ENCODE results near the gene NEDD4L.

DNA sequence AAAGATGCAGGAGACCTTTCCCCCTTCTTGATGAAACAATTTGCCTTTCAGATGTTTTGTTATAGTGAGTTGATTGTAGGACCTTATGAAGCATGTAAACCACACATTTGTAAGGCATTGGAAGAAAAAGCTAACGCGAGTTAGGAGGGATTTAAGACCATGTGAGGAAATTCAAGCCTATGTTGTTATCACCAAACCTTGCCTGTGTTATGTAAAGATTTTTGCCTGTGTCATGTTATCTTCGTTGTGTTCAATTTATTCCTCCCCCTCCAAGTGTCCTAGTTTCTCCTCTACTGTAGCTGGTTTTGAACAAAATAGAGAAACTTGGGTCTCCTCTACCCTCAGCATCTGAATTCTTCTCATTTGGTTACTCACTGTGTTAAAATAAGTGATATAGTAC is 173.0 kb downstream of the NEDD4L start:
- no peak for TF ChIP-seq ZFP3 (CRISPR knock-in tag; IDR thresholded peaks at IDR 0.05)
- TF ChIP-seq, protein P1, sequence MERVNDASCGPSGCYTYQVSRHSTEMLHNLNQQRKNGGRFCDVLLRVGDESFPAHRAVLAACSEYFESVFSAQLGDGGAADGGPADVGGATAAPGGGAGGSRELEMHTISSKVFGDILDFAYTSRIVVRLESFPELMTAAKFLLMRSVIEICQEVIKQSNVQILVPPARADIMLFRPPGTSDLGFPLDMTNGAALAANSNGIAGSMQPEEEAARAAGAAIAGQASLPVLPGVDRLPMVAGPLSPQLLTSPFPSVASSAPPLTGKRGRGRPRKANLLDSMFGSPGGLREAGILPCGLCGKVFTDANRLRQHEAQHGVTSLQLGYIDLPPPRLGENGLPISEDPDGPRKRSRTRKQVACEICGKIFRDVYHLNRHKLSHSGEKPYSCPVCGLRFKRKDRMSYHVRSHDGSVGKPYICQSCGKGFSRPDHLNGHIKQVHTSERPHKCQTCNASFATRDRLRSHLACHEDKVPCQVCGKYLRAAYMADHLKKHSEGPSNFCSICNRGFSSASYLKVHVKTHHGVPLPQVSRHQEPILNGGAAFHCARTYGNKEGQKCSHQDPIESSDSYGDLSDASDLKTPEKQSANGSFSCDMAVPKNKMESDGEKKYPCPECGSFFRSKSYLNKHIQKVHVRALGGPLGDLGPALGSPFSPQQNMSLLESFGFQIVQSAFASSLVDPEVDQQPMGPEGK (CRISPR knock-in tag; IDR thresholded peaks at IDR 0.05; ENCODE audit: borderline replicate concordance) = no peak
- no peak for TF ChIP-seq ZC3H10 (CRISPR knock-in tag; IDR thresholded peaks at IDR 0.05)
- TF ChIP-seq ZNF565 (CRISPR knock-in tag; conservative IDR thresholded peaks at IDR 0.05; ENCODE audit: low read depth) = no peak
- TF ChIP-seq, protein P2, sequence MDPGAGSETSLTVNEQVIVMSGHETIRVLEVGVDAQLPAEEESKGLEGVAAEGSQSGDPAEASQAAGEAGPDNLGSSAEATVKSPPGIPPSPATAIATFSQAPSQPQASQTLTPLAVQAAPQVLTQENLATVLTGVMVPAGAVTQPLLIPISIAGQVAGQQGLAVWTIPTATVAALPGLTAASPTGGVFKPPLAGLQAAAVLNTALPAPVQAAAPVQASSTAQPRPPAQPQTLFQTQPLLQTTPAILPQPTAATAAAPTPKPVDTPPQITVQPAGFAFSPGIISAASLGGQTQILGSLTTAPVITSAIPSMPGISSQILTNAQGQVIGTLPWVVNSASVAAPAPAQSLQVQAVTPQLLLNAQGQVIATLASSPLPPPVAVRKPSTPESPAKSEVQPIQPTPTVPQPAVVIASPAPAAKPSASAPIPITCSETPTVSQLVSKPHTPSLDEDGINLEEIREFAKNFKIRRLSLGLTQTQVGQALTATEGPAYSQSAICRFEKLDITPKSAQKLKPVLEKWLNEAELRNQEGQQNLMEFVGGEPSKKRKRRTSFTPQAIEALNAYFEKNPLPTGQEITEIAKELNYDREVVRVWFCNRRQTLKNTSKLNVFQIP (CRISPR knock-in tag; IDR thresholded peaks at IDR 0.05; ENCODE audit: borderline replicate concordance, low read depth) = no peak
- TF ChIP-seq ARNTL (CRISPR knock-in tag; IDR thresholded peaks at IDR 0.05; ENCODE audit: borderline replicate concordance, low read depth) = no peak
- TF ChIP-seq, protein P3, sequence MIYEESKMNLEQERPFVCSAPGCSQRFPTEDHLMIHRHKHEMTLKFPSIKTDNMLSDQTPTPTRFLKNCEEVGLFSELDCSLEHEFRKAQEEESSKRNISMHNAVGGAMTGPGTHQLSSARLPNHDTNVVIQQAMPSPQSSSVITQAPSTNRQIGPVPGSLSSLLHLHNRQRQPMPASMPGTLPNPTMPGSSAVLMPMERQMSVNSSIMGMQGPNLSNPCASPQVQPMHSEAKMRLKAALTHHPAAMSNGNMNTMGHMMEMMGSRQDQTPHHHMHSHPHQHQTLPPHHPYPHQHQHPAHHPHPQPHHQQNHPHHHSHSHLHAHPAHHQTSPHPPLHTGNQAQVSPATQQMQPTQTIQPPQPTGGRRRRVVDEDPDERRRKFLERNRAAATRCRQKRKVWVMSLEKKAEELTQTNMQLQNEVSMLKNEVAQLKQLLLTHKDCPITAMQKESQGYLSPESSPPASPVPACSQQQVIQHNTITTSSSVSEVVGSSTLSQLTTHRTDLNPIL (CRISPR knock-in tag; IDR thresholded peaks at IDR 0.05; ENCODE audit: low read depth) = no peak
